NB4 (cell line): Measurements from ENCODE around the gene PTPN2.

Source experiments
- DNase-seq: peaks from one replicate; pipeline ENCODE4 v3.0.0; 2010; ENCODE audit warnings: low read depth
- H3K4me3 ChIP-seq: one replicate; pipeline ENCODE4 v1.5.1; 2011; ENCODE audit warnings: mild to moderate bottlenecking, low read depth, low read length, moderate library complexity
- MYC ChIP-seq: IDR thresholded peaks from 2 replicates; pipeline ENCODE4 v1.6.1; 2011; ENCODE audit warnings: low read depth, low read length
- POLR2A ChIP-seq: IDR thresholded peaks from 2 replicates; pipeline ENCODE4 v1.6.1; 2011; ENCODE audit warnings: mild to moderate bottlenecking; ENCODE audit not compliant: insufficient read length; ENCODE audit errors: extremely low read depth
- TF ChIP-seq, protein P1 (sequence below): IDR thresholded peaks from 2 replicates; pipeline ENCODE4 v1.6.1; 2011; ENCODE audit warnings: low read depth, low read length
- TF ChIP-seq, protein P2 (sequence below): IDR thresholded peaks from one replicate; pipeline ENCODE4 v1.5.1; 2012; ENCODE audit warnings: low read depth, low read length

Gene PTPN2

DNA sequence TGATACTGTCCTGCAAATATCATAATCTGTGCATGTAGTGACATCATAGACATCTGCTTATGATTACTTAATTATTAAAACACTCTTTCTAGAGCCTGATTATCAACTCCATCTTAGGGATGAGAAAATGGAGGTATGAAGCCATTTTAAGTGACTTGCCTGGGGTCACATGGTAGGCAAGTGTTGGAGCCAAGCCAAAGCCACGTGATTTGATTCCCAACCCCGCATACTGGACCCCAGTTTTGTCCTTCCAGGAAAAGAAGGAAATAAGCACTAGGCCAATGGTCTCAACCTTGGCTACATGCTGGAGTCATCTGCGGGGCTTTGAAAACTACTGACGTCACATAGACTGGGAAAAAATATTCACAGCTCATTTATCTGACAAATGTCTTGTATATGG lies 44.2 kb upstream of the PTPN2 start:
- DNase-seq = no peak
- no peak overlapping the region for H3K4me3 ChIP-seq
- TF ChIP-seq, protein P1, sequence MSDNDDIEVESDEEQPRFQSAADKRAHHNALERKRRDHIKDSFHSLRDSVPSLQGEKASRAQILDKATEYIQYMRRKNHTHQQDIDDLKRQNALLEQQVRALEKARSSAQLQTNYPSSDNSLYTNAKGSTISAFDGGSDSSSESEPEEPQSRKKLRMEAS = no peak
- TF ChIP-seq MYC (no peak), POLR2A (no peak)
- TF ChIP-seq, protein P2, sequence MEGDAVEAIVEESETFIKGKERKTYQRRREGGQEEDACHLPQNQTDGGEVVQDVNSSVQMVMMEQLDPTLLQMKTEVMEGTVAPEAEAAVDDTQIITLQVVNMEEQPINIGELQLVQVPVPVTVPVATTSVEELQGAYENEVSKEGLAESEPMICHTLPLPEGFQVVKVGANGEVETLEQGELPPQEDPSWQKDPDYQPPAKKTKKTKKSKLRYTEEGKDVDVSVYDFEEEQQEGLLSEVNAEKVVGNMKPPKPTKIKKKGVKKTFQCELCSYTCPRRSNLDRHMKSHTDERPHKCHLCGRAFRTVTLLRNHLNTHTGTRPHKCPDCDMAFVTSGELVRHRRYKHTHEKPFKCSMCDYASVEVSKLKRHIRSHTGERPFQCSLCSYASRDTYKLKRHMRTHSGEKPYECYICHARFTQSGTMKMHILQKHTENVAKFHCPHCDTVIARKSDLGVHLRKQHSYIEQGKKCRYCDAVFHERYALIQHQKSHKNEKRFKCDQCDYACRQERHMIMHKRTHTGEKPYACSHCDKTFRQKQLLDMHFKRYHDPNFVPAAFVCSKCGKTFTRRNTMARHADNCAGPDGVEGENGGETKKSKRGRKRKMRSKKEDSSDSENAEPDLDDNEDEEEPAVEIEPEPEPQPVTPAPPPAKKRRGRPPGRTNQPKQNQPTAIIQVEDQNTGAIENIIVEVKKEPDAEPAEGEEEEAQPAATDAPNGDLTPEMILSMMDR = no peak

DNA sequence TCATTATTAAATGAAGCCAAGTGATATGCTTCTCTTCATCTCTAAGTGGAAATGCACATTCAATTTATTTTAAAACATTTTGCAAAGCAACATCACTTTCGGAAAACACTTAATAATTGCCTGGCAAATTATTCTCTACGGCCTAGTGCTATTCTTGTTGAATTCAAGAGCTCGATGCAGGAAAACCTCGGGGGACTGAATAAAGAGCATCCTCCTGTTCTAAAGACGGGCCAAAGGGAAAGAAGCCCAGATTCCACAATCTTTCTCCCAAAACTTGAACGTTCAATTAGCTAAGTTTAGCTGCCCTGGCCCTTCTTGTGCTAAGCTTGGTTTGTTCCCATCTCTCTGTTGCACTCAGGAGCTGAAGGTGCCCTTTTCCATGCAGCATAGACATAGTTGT lies 40.6 kb upstream of the PTPN2 start:
- TF ChIP-seq, protein P2 = no peak
- TF ChIP-seq, protein P1 = no peak
- TF ChIP-seq POLR2A = no peak
- no peak for TF ChIP-seq MYC
- no peak for DNase-seq
- no peak overlapping the region for H3K4me3 ChIP-seq

DNA sequence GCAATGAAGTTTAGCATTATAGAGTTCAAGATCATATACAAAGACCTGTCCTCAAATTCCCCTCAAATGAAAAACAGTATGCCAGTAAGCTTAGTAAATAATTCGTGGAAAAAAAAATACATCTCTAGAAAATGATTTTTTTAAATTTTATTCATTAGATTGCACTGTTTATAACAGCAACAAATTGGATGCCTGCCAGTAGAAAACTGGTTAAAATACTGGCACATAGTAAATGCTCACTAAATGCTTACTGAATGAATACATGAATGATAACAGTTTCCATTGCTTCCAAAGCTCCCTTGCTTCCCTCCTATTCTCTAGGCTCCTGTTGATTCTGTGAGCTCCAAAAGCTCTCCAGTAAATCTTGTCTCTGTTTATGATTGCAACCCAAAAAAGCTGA lies 38.2 kb upstream of the PTPN2 start:
- no peak for DNase-seq
- TF ChIP-seq, protein P1 = no peak
- TF ChIP-seq POLR2A = no peak
- TF ChIP-seq, protein P2 = no peak
- no peak for TF ChIP-seq MYC
- no peak overlapping the region for H3K4me3 ChIP-seq

DNA sequence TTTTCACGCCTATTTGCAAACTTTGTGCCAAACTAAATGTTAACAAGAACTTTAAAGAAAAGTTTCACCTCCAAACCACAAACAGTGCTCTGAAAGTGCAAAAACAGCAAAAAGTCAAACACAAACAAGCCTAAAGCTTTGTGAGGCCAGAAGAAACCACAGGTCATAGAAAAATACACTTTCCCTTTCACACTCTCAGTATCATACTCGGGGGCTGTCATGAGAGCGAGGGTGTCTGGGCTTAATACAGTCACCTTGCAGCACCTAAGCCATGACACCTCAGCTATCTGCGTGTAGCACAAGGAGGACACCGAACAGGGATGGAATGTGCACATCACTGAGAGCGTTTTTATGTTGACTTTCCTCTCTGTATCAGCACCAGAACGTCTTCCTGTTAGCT lies 37.1 kb upstream of the PTPN2 start:
- DNase-seq = no peak
- H3K4me3 ChIP-seq = no peak overlapping the region
- TF ChIP-seq MYC (no peak), POLR2A (no peak)
- TF ChIP-seq, protein P1 = no peak
- TF ChIP-seq, protein P2 = no peak

DNA sequence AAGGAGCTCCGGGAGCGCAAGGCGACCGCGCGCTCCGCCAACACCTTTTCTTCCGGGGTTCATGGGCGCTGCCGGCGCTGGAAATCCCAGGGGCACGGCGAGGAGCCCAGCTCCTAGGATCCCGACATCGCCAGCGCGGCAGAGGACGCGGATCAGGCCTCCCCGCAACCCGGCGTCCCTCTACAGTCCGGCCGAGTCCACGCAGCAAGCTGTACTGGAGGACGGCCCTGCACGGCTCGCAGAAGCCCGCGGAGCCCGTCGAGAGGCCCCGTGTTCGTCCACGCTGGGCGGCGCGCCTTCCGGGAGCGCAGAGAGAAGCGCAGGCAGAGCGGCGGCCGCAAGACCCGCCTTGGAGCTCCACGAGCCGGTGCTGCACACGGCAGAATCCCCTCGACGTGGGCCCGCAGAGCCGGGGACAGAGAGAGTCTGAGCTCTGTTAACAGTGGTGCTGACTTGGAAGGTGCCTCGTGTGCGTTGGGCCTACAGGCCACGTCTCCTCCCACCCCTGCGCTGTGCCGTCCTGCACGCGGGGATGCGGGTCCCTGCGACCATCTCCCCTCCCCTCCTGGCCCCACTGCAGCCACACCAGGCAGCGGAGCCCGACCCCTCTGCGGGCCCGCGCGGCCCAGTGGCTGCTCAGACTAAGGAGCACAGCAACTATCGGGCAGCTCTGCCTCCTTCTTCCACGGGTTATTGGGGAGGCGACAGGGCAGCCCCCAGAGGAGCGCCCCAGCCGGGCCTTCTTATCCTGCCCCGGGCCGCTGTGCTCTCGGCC lies 28.1 kb upstream of the PTPN2 start:
- no peak overlapping the region for H3K4me3 ChIP-seq
- no peak for DNase-seq
- TF ChIP-seq, protein P1 = no peak
- TF ChIP-seq, protein P2 = no peak
- TF ChIP-seq MYC (no peak), POLR2A (no peak)
